ENCODE results near the gene NR3C2.
"Not testable (repeated sequence)": the region's sequence is repeated elsewhere in the genome, so short reads cannot be mapped to it uniquely, and the experiment has no call there.

Gene NR3C2

DNA sequence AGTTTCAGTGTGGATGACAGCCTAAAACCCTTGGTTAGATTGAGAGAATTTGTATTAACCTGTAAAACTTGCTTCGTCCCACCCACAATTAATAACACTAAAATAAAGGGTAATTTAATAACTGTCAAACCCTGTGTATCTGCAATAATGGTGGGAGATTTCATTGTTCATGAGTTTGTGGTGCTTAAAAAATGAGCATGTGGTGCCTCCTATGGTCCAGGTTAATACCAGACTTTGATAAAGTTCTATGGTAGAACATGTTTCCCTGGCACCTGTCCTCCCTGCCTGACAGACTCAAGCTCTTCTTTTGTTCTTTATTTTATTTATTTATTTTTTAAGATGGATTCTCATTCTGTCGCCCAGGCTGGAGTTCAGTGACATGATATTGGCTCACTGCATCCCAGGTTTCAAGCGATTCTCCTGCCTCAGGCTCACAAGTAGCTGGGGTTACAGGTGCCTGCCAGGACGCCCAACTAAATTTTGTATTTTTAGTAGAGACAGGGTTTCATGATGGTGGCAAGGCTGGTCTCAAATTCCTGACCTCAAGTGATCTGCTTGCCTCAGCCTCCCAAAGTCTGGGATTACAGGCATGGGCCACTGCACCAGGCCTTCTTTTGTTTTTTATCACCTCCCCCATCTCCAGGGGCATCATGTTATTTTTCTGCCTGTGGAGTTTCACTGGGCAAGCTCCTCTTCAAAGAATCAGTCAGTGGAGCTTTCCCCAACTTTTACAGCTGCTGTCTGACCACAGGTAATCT lies 289.2 kb downstream of the NR3C2 start:
- no peak for DNase-seq

- DNase-seq: no peak
These were observed 290.4 kb downstream of the NR3C2 start for GRCh38 chr4:148151806-148152205.

DNA sequence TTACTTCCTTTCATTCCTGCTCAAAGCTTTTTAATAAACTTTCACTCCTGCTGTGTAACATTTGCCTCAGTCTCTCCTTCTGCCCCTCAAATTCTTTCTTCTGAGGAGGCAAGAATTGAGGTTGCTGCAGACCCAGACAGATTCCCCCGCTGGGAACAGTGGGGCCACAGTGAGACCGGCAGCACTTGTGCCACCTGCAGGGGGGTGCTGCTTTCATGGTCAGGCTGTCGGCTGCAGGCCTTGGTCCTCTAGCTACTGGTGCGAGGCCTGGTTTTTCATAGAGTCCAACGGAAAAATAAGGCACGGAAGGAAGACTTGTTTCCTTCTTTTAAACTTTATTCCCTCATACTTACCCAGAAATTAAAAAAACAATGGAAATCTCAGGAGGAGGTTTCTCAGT lies 296.7 kb downstream of the NR3C2 start:
- no peak for DNase-seq

DNA sequence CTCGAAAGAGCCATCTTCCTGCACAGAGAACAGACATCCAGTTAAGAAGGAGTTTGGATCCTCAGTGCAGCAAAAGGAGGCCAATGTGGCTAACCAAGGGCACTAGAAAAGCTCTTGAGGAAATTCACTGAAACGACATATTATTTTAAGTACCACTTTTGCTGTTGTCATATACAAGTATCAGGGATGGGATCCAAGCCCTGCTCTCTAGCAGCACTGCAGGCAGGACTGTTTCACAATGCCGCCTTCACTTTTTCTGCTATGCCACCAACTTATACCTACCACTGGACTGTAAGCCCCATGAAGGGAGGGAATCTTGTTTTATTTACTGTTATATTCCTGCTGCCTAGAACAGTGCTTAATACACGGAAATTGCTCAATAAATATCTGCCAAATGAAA lies 299.0 kb downstream of the NR3C2 start:
- no peak for DNase-seq

GRCh38 chr4:148141501-148141900 lies 300.7 kb downstream of the NR3C2 start:
- no peak for DNase-seq

- no peak for DNase-seq
These were observed 315.4 kb downstream of the NR3C2 start for GRCh38 chr4:148126825-148127224.

- DNase-seq: no peak
These were observed 317.7 kb downstream of the NR3C2 start for GRCh38 chr4:148124512-148124911.

- DNase-seq: not testable (repeated sequence)
These were observed 319.1 kb downstream of the NR3C2 start for GRCh38 chr4:148123161-148123560.

GRCh38 chr4:148120216-148120615 lies 322.0 kb downstream of the NR3C2 start:
- no peak for DNase-seq

- DNase-seq: no peak
These were observed 323.6 kb downstream of the NR3C2 start for GRCh38 chr4:148118633-148119032.

DNA sequence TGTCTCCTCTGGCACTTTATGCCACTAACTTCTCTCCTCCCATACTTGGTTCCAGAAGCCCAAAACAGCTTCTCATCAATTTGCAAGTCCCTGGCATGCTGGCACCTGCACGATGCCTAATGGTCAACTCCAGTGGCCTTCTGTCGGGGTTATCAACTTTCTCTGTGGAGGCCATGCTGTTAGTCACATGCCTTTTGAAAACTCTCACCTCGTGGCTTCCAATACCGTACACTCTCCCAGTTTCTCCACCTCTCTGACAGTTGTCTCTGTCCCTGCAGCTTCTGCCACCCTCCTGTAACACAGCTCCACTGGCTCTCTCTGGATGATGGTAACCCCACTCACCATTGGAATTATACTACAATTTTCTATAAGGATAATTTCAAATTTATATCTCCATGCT lies 324.0 kb downstream of the NR3C2 start:
- no peak for DNase-seq

DNA sequence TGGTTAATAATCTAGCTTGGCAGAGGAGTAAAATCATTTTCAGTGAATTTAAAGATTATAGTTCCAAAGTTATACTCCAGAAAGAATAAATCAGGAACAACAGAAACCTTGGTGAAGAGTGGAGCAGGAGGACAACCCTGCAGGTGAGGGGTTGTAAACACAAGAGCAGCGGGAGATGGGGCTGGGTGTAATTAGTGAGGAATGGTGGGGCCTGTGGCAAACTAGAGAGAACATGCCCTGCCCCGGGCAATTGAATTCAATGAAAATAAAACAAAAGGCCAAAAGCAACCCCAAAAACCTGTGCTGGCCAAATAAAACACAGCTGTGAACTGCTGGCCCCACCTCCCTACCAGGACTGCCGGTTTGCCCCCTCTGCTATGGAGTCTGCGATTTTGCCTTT lies 325.2 kb downstream of the NR3C2 start:
- no peak for DNase-seq

- DNase-seq: no peak
These were observed 325.9 kb downstream of the NR3C2 start for GRCh38 chr4:148116264-148116663.

- DNase-seq: no peak
These were observed 327.8 kb downstream of the NR3C2 start for GRCh38 chr4:148114436-148114835.

GRCh38 chr4:148112231-148112982 lies 329.8 kb downstream of the NR3C2 start:
- DNase-seq: no peak

GRCh38 chr4:148110169-148110568 lies 332.0 kb downstream of the NR3C2 start:
- DNase-seq: no peak

DNA sequence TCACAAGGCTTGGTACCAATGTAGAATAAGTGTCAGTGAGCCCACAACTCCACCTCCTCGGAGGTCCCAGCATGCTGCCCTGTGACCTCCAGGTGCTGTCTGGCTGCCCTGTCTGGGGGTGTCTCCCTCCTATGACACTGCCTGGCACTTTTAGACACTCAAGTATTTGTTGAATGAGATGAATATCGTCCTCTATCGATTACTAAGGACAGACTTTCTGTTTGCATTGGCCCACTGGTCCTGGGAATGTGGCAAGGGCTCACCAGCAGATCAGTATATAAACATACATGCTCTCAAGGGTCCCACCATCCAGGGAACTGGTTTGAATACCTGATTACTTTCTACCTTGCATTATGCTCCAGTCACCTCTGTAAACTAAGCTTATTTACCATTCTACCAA lies 333.0 kb downstream of the NR3C2 start:
- no peak for DNase-seq

GRCh38 chr4:148108766-148109165 lies 333.4 kb downstream of the NR3C2 start:
- no peak for DNase-seq

DNA sequence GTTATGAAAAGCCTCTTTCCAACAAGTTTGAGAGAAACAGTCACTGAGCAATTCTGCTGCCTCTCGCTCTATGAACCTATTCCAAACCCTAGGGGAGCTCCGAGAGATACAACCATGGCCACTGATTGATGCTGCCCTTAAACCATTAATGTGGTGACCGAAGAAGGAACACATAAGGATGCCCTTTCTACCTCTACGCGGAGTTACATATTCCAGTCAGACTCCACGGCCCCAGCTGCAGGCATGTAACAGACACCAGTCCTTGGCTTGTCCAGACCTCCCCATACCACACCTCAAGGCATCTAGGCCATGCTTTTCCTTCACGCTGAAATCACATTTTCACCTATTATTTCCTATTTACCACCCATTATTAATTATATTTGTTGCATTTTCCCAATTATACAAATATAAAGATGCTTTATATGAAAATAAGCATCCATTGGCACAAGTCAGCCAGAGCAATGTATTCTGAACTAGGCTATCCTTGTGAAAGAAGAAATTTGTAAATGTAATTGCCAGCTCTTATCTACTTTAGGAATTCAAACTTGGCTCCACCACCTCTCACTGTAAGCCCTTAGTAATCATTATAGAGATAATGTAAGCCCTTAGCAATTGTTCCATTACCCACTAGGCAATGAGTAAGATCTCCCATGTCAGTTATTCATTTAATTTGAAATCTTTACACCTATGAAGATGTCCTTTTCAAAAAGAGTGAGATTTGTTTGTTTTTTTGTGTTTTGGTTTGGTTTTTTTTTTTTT lies 338.4 kb downstream of the NR3C2 start:
- no peak for DNase-seq

GRCh38 chr4:148101790-148102189 lies 340.4 kb downstream of the NR3C2 start:
- no peak for DNase-seq

DNA sequence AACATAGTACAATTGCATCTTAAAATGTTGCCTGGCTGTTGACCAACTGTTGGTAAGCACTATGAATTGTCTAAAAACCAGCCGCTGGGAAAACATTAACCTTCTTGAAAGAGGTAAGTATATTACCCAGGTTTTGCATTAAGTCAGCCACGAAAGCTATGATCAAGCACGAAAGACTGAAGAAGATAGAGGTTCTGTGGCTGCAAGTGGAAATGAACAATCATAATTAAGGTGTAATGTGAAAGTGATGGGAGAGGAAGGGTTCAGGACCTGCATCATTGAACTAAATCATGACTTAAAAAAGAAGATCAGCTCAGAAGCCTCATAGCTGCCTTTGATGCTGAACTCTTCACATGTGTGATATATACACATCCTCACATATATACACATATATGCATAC lies 341.0 kb downstream of the NR3C2 start:
- no peak for DNase-seq

GRCh38 chr4:148097801-148098200 lies 344.4 kb downstream of the NR3C2 start:
- DNase-seq: no peak

DNA sequence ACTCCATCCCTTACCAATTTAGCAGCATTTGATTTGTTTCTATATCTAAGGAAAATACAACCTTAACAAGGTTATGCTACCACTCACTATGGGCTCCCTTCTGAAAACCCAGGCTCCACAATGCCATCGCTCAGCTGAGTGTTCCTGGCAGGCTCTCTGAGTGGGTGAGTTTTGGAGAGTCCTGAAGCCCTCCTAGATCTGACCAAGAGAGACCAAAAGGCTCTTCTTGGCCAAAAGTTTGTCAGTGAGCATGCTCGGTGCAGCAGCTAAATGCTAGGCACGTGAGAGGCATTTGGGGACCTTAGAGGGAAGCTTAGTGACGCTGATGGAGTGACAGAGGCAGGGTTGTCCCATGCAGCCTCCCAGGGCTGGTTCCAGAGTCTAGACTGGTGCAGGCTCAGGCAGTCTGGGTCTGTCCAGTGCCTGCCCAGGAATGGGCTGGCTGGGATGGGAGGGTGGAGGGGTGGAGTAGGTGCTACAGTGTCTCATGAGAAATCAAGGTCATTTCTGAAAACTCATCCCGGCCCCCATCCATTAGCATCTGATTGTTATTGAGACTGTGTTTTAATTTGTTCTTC lies 346.8 kb downstream of the NR3C2 start:
- no peak for DNase-seq
